ENCODE data around the gene SUFU. TPM values are rescaled to one million over a fixed set of nuclear protein-coding genes. Genes with fewer than 3 reads are reported as not detected.

Gene SUFU
- total and polyA plus RNA-seq, 2 donors (not counting 1 experiment from before 2014, with no cell fraction given), result 4.8 to 13.3 TPM

GRCh38 chr10:102593074-102593803 lies 89.5 kb downstream of the SUFU start:
- Mint-ChIP-seq H3K4me1 (no peaks in the 10 kb centered on the region), H3K4me3 (no peak overlapping the region), H3K27ac (no peak overlapping the region), H3K27me3 (no peaks in the 10 kb centered on the region), H3K9me3 (ENCODE audit: insufficient read depth) (no peaks in the 10 kb centered on the region)
- CTCF ChIA-PET, result interaction anchor here (1.9 kb wide), 1 partner anchor 9 kb away, joined by 5 read pairs; no protein-coding TSS in a partner anchor
- Histone ChIP-seq H3K27ac (ENCODE audit: low read length in 2 of 2) (no peak overlapping the region), H3K36me3 (replicated peaks in 1 of 2; ENCODE audit: control extremely low read depth in 1 of 2, control insufficient read depth in 1 of 2, extremely low read depth in 1 of 2, insufficient read depth in 2 of 2, low read length in 1 of 2) (peaks cover 0 to 34% of the 10 kb centered on the region in 2 experiments), H3K9ac (ENCODE audit: low read length) (no peak overlapping the region), H3K9me3 (ENCODE audit: control extremely low read depth in 1 of 3, control insufficient read depth in 2 of 3, insufficient read depth in 1 of 3, low read length in 2 of 3) (no peaks in the 10 kb centered on the region), H3K27me3 (replicated peaks in 1 of 4; ENCODE audit: control extremely low read depth in 1 of 4, control insufficient read depth in 3 of 4, insufficient read depth in 4 of 4, low read length in 3 of 4) (no peaks in the 10 kb centered on the region), H3K4me1 (ENCODE audit: control insufficient read depth in 2 of 2, insufficient read depth in 2 of 2, low read length in 2 of 2) (no peaks in the 10 kb centered on the region), H4K20me1 (ENCODE audit: control insufficient read depth, insufficient read depth, low read length, poor library complexity, severe bottlenecking) (peaks cover 11% of the 10 kb centered on the region), H3K4me3 (ENCODE audit: control extremely low read depth in 1 of 5, extremely low read depth in 1 of 5, insufficient read depth in 1 of 5, low read depth in 2 of 5, low read length in 4 of 5) (no peak overlapping the region), H3K4me2 (replicated peaks; ENCODE audit: low read depth, low read length, poor library complexity, severe bottlenecking) (no peak overlapping the region), H3K79me2 (ENCODE audit: control insufficient read depth, insufficient read depth, low read length) (peaks cover 12% of the 10 kb centered on the region), H2AFZ (ENCODE audit: insufficient read depth, low read depth, low read length, poor library complexity, severe bottlenecking) (no peak overlapping the region)
- 95% methylated on average over 5 of the region's 6 CpGs for WGBS (ENCODE audit: insufficient coverage)
- TF ChIP-seq EZH2 (IDR thresholded peaks at IDR 0.05; ENCODE audit: borderline replicate concordance, insufficient read depth, low read depth, low read length, poor library complexity, severe bottlenecking), result no peak
- no peak for TF ChIP-seq CTCF (IDR thresholded peaks at IDR 0.05)
- ATAC-seq (ENCODE audit: low read depth) (no peak), DNase-seq (no peak)
- POLR2A ChIA-PET, result no interaction called here
- intact Hi-C loops (cut with micrococcal nuclease), result no loop called here

GRCh38 chr10:102593804-102594079 lies 90.0 kb downstream of the SUFU start:
- H3K9me3 ChIP-seq (ENCODE audit: control extremely low read depth in 1 of 3, control insufficient read depth in 2 of 3, insufficient read depth in 1 of 3, low read length in 2 of 3), result no peaks in the 10 kb centered on the region
- intact Hi-C loops (cut with micrococcal nuclease), result no loop called here
- 23% methylated on average over 3 of the region's 6 CpGs for WGBS (ENCODE audit: insufficient coverage)
- no peak overlapping the region for H2AFZ ChIP-seq (ENCODE audit: insufficient read depth, low read depth, low read length, poor library complexity, severe bottlenecking)
- TF ChIP-seq EZH2 (IDR thresholded peaks at IDR 0.05; ENCODE audit: borderline replicate concordance, insufficient read depth, low read depth, low read length, poor library complexity, severe bottlenecking), result no peak
- peaks cover 11% of the 10 kb centered on the region for H4K20me1 ChIP-seq (ENCODE audit: control insufficient read depth, insufficient read depth, low read length, poor library complexity, severe bottlenecking)
- peaks cover 12% of the 10 kb centered on the region for H3K79me2 ChIP-seq (ENCODE audit: control insufficient read depth, insufficient read depth, low read length)
- ChIA-PET POLR2A (no interaction called here), CTCF (interaction anchor here (1.9 kb wide), 1 partner anchor 10 kb away, joined by 5 read pairs; no protein-coding TSS in a partner anchor)
- H3K4me3 ChIP-seq (ENCODE audit: control extremely low read depth in 1 of 5, extremely low read depth in 1 of 5, insufficient read depth in 1 of 5, low read depth in 2 of 5, low read length in 4 of 5), result no peak overlapping the region
- no peak overlapping the region for H3K27ac ChIP-seq (ENCODE audit: low read length in 2 of 2)
- peaks cover 0 to 39% of the 10 kb centered on the region in 2 experiments for H3K36me3 ChIP-seq (replicated peaks in 1 of 2; ENCODE audit: control extremely low read depth in 1 of 2, control insufficient read depth in 1 of 2, extremely low read depth in 1 of 2, insufficient read depth in 2 of 2, low read length in 1 of 2)
- H3K4me1 Mint-ChIP-seq, result no peaks in the 10 kb centered on the region
- no peak overlapping the region for H3K27ac Mint-ChIP-seq
- no peaks in the 10 kb centered on the region for H3K9me3 Mint-ChIP-seq (ENCODE audit: insufficient read depth)
- H3K4me3 Mint-ChIP-seq, result no peak overlapping the region
- no peak for DNase-seq
- no peak overlapping the region for H3K9ac ChIP-seq (ENCODE audit: low read length)
- no peak for ATAC-seq (ENCODE audit: low read depth)
- no peaks in the 10 kb centered on the region for H3K4me1 ChIP-seq (ENCODE audit: control insufficient read depth in 2 of 2, insufficient read depth in 2 of 2, low read length in 2 of 2)
- H3K4me2 ChIP-seq (replicated peaks; ENCODE audit: low read depth, low read length, poor library complexity, severe bottlenecking), result no peak overlapping the region
- H3K27me3 ChIP-seq (replicated peaks in 1 of 4; ENCODE audit: control extremely low read depth in 1 of 4, control insufficient read depth in 3 of 4, insufficient read depth in 4 of 4, low read length in 3 of 4), result no peaks in the 10 kb centered on the region
- no peaks in the 10 kb centered on the region for H3K27me3 Mint-ChIP-seq

Data from B cell (primary cell).